ENCODE measurements around the gene MPV17.
"Not testable (repeated sequence)": the region's sequence is repeated elsewhere in the genome, so short reads cannot be mapped to it uniquely, and the experiment has no call there.

Gene MPV17

GRCh38 chr2:27296481-27296880 is 26.4 kb downstream of the MPV17 start:
- no peak for DNase-seq

- DNase-seq, result no peak
These were observed 28.0 kb downstream of the MPV17 start for GRCh38 chr2:27294928-27295327.

- DNase-seq, result no peak
These were observed 31.0 kb downstream of the MPV17 start for GRCh38 chr2:27291865-27292264.

- DNase-seq, result no peak
These were observed 32.3 kb downstream of the MPV17 start for GRCh38 chr2:27290549-27290948.

- no peak for DNase-seq
These were observed 34.3 kb downstream of the MPV17 start for GRCh38 chr2:27288610-27289009.

- no peak for DNase-seq
These were observed 37.4 kb downstream of the MPV17 start for GRCh38 chr2:27285481-27285880.

GRCh38 chr2:27284996-27285395 is 37.9 kb downstream of the MPV17 start:
- no peak for DNase-seq

- DNase-seq, result no peak
These were observed 40.0 kb downstream of the MPV17 start for GRCh38 chr2:27282892-27283291.

GRCh38 chr2:27281855-27282559 is 40.9 kb downstream of the MPV17 start, which contains the start of gene TRIM54:
TSS of gene TRIM54 (plus strand) at chr2:27282429. CDS start at chr2:27282732, 303 bp downstream.
- DNase-seq, result no peak

- no peak for DNase-seq
These were observed 41.5 kb downstream of the MPV17 start for GRCh38 chr2:27281442-27281841.

- DNase-seq, result no peak
These were observed 42.1 kb downstream of the MPV17 start for GRCh38 chr2:27280826-27281225.

- DNase-seq, result no peak
These were observed 44.9 kb downstream of the MPV17 start for GRCh38 chr2:27278010-27278409.

- DNase-seq, result no peak
These were observed 47.4 kb downstream of the MPV17 start, which contains the start of gene DNAJC5G for GRCh38 chr2:27275211-27276150. TSS of gene DNAJC5G (plus strand) at chr2:27275433. CDS start at chr2:27276729, 1,296 bp downstream.

- not testable (repeated sequence) for DNase-seq
These were observed 50.1 kb downstream of the MPV17 start for GRCh38 chr2:27272537-27273522.

- DNase-seq, result no peak
These were observed 51.1 kb downstream of the MPV17 start for GRCh38 chr2:27271631-27272340.

GRCh38 chr2:27270670-27271069 is 52.2 kb downstream of the MPV17 start:
- no peak for DNase-seq

GRCh38 chr2:27270131-27270530 is 52.8 kb downstream of the MPV17 start:
- no peak for DNase-seq

GRCh38 chr2:27268296-27268695 is 54.6 kb downstream of the MPV17 start:
- not testable (repeated sequence) for DNase-seq

- DNase-seq, result no peak
These were observed 57.4 kb downstream of the MPV17 start for GRCh38 chr2:27265536-27265870.

- DNase-seq, result peak; percentile 72
These were observed 58.0 kb downstream of the MPV17 start for GRCh38 chr2:27264753-27265535.

GRCh38 chr2:27264253-27264752 is 58.6 kb downstream of the MPV17 start:
- DNase-seq, result peak; percentile 28

Measured in stimulated activated CD4-positive, alpha-beta T cell treated with anti-CD3 and anti-CD28 coated beads, Interleukin-4, amount 100 ng/mL, for 1 hour (primary cell).